Suprapubic skin (tissue), 3 donors: ENCODE data around the gene CDC16.

Experiments used
- CTCF ChIP-seq, 2 donors: fragments of 200-600 bp in 1 of 2; fragments of 450-650 bp in 1 of 2; sonication (generic) in 1 of 2; IDR thresholded peaks; one replicate each; pipeline ENCODE4 v1.5.1; 2016 to 2019; ENCODE audit warnings: antibody characterized with exemption in 2 of 2, mild to moderate bottlenecking in 1 of 2, moderate library complexity in 1 of 2
- EP300 ChIP-seq: sonication (generic); formaldehyde crosslinking; IDR thresholded peaks from one replicate; pipeline ENCODE4 v1.6.1; 2017; ENCODE audit warnings: antibody characterized with exemption

- TF ChIP-seq CTCF (IDR thresholded peaks at IDR 0.05) = no peak
- TF ChIP-seq EP300 = no peak
Observed at GRCh38 chr13:114261328-114261965, 26.8 kb downstream of the CDC16 start.
